IPS-18c (cell line): ENCODE measurements around the gene S100A6.

Source experiments
- H3K4me3 ChIP-seq: 2 replicates; pipeline ENCODE4 v1.7.0; 2013; ENCODE audit warnings: low read depth, mild to moderate bottlenecking, low read length, moderate library complexity; ENCODE audit not compliant: insufficient read depth
- H3K9me3 ChIP-seq: one replicate; pipeline ENCODE4 v1.6.1; 2013; ENCODE audit warnings: mild to moderate bottlenecking, low read length, moderate library complexity; ENCODE audit not compliant: control insufficient read depth, insufficient read depth

S100A6 gene

GRCh38 chr1:153539395-153540093 is 3.8 kb upstream of the S100A6 start:
- Histone ChIP-seq H3K9me3 (no peaks in the 10 kb centered on the region), H3K4me3 (no peak overlapping the region)

GRCh38 chr1:153538315-153538821 is 2.6 kb upstream of the S100A6 start:
- H3K9me3 ChIP-seq, result no peaks in the 10 kb centered on the region
- no peak overlapping the region for H3K4me3 ChIP-seq

- Histone ChIP-seq H3K4me3 (no peak overlapping the region), H3K9me3 (no peaks in the 10 kb centered on the region)
Measured at GRCh38 chr1:153537376-153537730, 1.6 kb upstream of the S100A6 start.

- 0 out of 2 replicates have a peak overlapping the region, but pooled peaks have one; percentile 32 for H3K4me3 ChIP-seq
Measured at GRCh38 chr1:153536671-153537375, 1.0 kb upstream of the S100A6 start.

GRCh38 chr1:153536012-153536670 is 350 bp upstream of the S100A6 start:
- peak overlapping the region; percentile 32 for H3K4me3 ChIP-seq
- H3K9me3 ChIP-seq, result no peaks in the 10 kb centered on the region

More at GRCh38 chr1:153536671-153537375, 1.0 kb upstream of the S100A6 start:
- no peaks in the 10 kb centered on the region for H3K9me3 ChIP-seq

GRCh38 chr1:153534925-153535241 is 908 bp downstream of the S100A6 start:
- H3K9me3 ChIP-seq, result no peaks in the 10 kb centered on the region
- H3K4me3 ChIP-seq, result no peak overlapping the region

GRCh38 chr1:153534226-153534924 is 1.4 kb downstream of the S100A6 start:
- no peaks in the 10 kb centered on the region for H3K9me3 ChIP-seq
- H3K4me3 ChIP-seq, result no peak overlapping the region

GRCh38 chr1:153533689-153534201 is 2.0 kb downstream of the S100A6 start:
- H3K4me3 ChIP-seq, result 0 out of 2 replicates have a peak overlapping the region, but pooled peaks have one; percentile 47

GRCh38 chr1:153532769-153533599 is 2.8 kb downstream of the S100A6 start:
- peak overlapping the region; percentile 47; the same call in 1 of the 2 replicates for H3K4me3 ChIP-seq
- no peaks in the 10 kb centered on the region for H3K9me3 ChIP-seq

More at GRCh38 chr1:153533689-153534201, 2.0 kb downstream of the S100A6 start:
- no peaks in the 10 kb centered on the region for H3K9me3 ChIP-seq

- H3K9me3 ChIP-seq, result no peaks in the 10 kb centered on the region
- H3K4me3 ChIP-seq, result no peak overlapping the region; the same call in 1 of the 2 replicates
Measured at GRCh38 chr1:153532181-153532580, 3.6 kb downstream of the S100A6 start.

- no peak overlapping the region for H3K4me3 ChIP-seq
- no peaks in the 10 kb centered on the region for H3K9me3 ChIP-seq
Measured at GRCh38 chr1:153531638-153532037, 4.2 kb downstream of the S100A6 start.

GRCh38 chr1:153527683-153528040 is 8.1 kb downstream of the S100A6 start:
- H3K4me3 ChIP-seq, result no peak overlapping the region
- H3K9me3 ChIP-seq, result no peaks in the 10 kb centered on the region

GRCh38 chr1:153527023-153527682 is 8.6 kb downstream of the S100A6 start:
- Histone ChIP-seq H3K9me3 (no peaks in the 10 kb centered on the region), H3K4me3 (no peak overlapping the region)

GRCh38 chr1:153526132-153526543 is 9.7 kb downstream of the S100A6 start:
- no peaks in the 10 kb centered on the region for H3K9me3 ChIP-seq
- no peak overlapping the region for H3K4me3 ChIP-seq

- no peak overlapping the region for H3K4me3 ChIP-seq
- H3K9me3 ChIP-seq, result no peaks in the 10 kb centered on the region
Measured at GRCh38 chr1:153525088-153525728, 10.6 kb downstream of the S100A6 start.
